ENCODE measurements around the gene ZNF516.

Gene ZNF516

DNA sequence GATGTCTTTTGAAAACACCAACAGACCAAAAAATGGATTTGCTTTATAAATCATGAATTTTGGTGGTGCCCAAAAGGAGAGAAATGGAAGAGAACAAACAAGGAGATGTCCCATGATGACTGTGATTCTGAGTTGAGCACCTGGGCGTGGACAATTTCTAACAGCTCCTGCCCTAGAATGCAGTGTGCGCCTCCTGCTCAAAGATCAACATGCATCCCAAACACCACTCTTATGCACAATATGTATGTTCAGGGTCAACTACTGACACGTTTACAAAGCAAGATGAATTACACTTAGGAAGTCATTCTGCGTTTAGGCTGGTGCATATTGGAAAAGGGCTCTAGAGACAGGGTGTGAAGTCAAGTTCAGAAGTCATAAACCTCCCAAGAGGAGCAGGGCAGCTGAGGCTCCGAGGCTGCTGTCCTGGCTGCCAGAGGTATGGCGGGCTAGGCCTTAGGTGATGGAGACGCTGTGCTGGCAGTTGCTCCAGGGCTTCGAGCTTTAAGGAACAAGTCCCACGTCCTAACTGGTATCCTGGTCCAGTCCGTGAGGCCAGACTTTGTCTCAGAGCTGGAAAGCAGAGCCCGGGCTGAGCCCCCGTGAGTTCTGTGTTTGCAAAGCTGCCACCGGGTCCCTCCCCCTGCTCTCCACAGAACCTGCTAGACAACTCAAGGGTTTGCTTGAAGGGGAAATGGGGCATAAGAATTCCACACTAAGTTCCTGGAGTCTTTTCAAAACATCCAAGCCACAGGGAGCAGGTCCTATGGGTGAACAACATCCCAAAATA, 74.0 kb downstream of the ZNF516 start:
- Histone ChIP-seq H2AFZ (ENCODE audit: low read length) (no peak overlapping the region), H3F3A (ENCODE audit: insufficient read depth, low read length) (no peaks in the 10 kb centered on the region), H3K9me3 (ENCODE audit: low read length) (no peaks in the 10 kb centered on the region), H3K4me2 (ENCODE audit: low read length) (no peak overlapping the region), H4K20me1 (ENCODE audit: insufficient read depth, low read length) (no peaks in the 10 kb centered on the region), H3K4me3 (ENCODE audit: low read depth, low read length, poor library complexity, severe bottlenecking) (no peak overlapping the region), H3K4me1 (ENCODE audit: insufficient read depth, low read length, severe bottlenecking) (no peaks in the 10 kb centered on the region), H3K27me3 (ENCODE audit: insufficient read depth, low read length) (no peaks in the 10 kb centered on the region), H3K9me2 (ENCODE audit: low read depth, low read length) (no peaks in the 10 kb centered on the region), H3K27ac (ENCODE audit: low read depth, low read length, poor library complexity, severe bottlenecking) (no peak overlapping the region), H3K36me3 (ENCODE audit: insufficient read depth, low read length) (no peaks in the 10 kb centered on the region), H3K9ac (ENCODE audit: low read length) (no peak overlapping the region), H3K79me2 (ENCODE audit: insufficient read depth, low read length) (no peaks in the 10 kb centered on the region)
- no peak for TF ChIP-seq EZH2 (IDR thresholded peaks at IDR 0.05; ENCODE audit: borderline replicate concordance, low read length)
- TF ChIP-seq, protein P1, sequence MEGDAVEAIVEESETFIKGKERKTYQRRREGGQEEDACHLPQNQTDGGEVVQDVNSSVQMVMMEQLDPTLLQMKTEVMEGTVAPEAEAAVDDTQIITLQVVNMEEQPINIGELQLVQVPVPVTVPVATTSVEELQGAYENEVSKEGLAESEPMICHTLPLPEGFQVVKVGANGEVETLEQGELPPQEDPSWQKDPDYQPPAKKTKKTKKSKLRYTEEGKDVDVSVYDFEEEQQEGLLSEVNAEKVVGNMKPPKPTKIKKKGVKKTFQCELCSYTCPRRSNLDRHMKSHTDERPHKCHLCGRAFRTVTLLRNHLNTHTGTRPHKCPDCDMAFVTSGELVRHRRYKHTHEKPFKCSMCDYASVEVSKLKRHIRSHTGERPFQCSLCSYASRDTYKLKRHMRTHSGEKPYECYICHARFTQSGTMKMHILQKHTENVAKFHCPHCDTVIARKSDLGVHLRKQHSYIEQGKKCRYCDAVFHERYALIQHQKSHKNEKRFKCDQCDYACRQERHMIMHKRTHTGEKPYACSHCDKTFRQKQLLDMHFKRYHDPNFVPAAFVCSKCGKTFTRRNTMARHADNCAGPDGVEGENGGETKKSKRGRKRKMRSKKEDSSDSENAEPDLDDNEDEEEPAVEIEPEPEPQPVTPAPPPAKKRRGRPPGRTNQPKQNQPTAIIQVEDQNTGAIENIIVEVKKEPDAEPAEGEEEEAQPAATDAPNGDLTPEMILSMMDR (IDR thresholded peaks at IDR 0.05; ENCODE audit: low read length) = no peak

DNA sequence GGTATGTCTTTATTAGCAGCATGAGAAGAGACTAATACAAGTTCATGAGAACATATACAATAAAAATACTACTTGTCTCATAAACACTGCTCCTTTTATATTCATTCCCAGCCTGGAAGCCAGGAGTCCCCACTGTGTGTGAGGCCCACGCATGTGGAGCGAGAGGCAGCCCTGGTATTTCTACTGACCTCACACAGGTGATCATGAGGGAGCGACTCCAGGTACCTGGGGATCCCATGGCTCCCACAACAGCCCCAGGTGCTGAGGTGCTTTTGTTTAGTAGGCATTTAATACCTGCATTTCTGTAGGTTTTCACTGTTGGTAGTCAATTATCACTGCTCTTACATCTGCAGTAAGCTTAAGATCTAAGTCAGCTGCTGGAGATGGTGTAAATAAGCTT, 75.2 kb downstream of the ZNF516 start:
- TF ChIP-seq, protein P1 (IDR thresholded peaks at IDR 0.05; ENCODE audit: low read length) = no peak
- TF ChIP-seq EZH2 (IDR thresholded peaks at IDR 0.05; ENCODE audit: borderline replicate concordance, low read length) = no peak
- no peaks in the 10 kb centered on the region for H4K20me1 ChIP-seq (ENCODE audit: insufficient read depth, low read length)
- H3K27me3 ChIP-seq (ENCODE audit: insufficient read depth, low read length) = no peaks in the 10 kb centered on the region
- H3K4me2 ChIP-seq (ENCODE audit: low read length) = no peak overlapping the region
- H3K4me1 ChIP-seq (ENCODE audit: insufficient read depth, low read length, severe bottlenecking) = no peaks in the 10 kb centered on the region
- H3K36me3 ChIP-seq (ENCODE audit: insufficient read depth, low read length) = no peaks in the 10 kb centered on the region
- H3K79me2 ChIP-seq (ENCODE audit: insufficient read depth, low read length) = no peaks in the 10 kb centered on the region
- H3K9me3 ChIP-seq (ENCODE audit: low read length) = no peaks in the 10 kb centered on the region
- H2AFZ ChIP-seq (ENCODE audit: low read length) = no peak overlapping the region
- H3K4me3 ChIP-seq (ENCODE audit: low read depth, low read length, poor library complexity, severe bottlenecking) = no peak overlapping the region
- no peaks in the 10 kb centered on the region for H3F3A ChIP-seq (ENCODE audit: insufficient read depth, low read length)
- H3K9ac ChIP-seq (ENCODE audit: low read length) = no peak overlapping the region
- H3K9me2 ChIP-seq (ENCODE audit: low read depth, low read length) = no peaks in the 10 kb centered on the region
- no peak overlapping the region for H3K27ac ChIP-seq (ENCODE audit: low read depth, low read length, poor library complexity, severe bottlenecking)

DNA sequence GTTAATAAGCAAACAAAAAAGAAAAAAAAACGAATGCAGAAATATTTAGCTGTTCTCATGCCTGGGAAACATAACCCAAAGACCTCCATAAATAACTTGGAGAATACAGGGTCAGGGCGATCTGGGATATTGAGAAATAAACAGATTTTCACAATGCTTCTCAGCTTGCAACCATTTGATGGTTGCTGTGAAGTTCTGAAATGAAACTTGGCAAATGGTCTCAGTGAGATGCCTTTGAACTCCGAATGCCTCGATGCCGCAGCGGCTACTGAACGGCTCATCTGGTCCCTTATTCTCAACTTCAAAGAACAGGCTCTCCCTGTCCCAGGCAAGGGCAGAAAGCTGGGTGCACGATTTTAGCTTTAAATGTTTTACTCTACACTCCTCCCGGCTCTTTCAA, 78.1 kb downstream of the ZNF516 start:
- Histone ChIP-seq H4K20me1 (ENCODE audit: insufficient read depth, low read length) (no peaks in the 10 kb centered on the region), H3K27me3 (ENCODE audit: insufficient read depth, low read length) (no peaks in the 10 kb centered on the region), H3K4me1 (ENCODE audit: insufficient read depth, low read length, severe bottlenecking) (no peaks in the 10 kb centered on the region), H3K36me3 (ENCODE audit: insufficient read depth, low read length) (no peaks in the 10 kb centered on the region), H3K9ac (ENCODE audit: low read length) (no peak overlapping the region), H3K27ac (ENCODE audit: low read depth, low read length, poor library complexity, severe bottlenecking) (no peak overlapping the region), H3K9me3 (ENCODE audit: low read length) (no peaks in the 10 kb centered on the region), H3F3A (ENCODE audit: insufficient read depth, low read length) (no peaks in the 10 kb centered on the region), H3K4me2 (ENCODE audit: low read length) (no peak overlapping the region), H3K9me2 (ENCODE audit: low read depth, low read length) (no peaks in the 10 kb centered on the region), H3K4me3 (ENCODE audit: low read depth, low read length, poor library complexity, severe bottlenecking) (no peak overlapping the region), H2AFZ (ENCODE audit: low read length) (no peak overlapping the region), H3K79me2 (ENCODE audit: insufficient read depth, low read length) (no peaks in the 10 kb centered on the region)
- no peak for TF ChIP-seq EZH2 (IDR thresholded peaks at IDR 0.05; ENCODE audit: borderline replicate concordance, low read length)
- TF ChIP-seq, protein P1 (IDR thresholded peaks at IDR 0.05; ENCODE audit: low read length) = no peak

Measured in OCI-LY1 (cell line).